AG20443 (cell line): Measurements from ENCODE around the gene LENG9.

ENCODE experiments used
- DNase-seq: peaks from one replicate; pipeline ENCODE4 v3.0.0; 2012; ENCODE audit warnings: low spot score, mixed read lengths

LENG9 gene

GRCh38 chr19:54439174-54439851 is 24.3 kb downstream of the LENG9 start:
- DNase-seq = peak; percentile 48

- no peak for DNase-seq
Measured at GRCh38 chr19:54436628-54437252, 26.8 kb downstream of the LENG9 start.

GRCh38 chr19:54436031-54436523 is 27.5 kb downstream of the LENG9 start:
- no peak for DNase-seq

GRCh38 chr19:54435551-54436016 is 28.0 kb downstream of the LENG9 start:
- DNase-seq = no peak

GRCh38 chr19:54434873-54435214 is 28.7 kb downstream of the LENG9 start:
- DNase-seq = no peak

- no peak for DNase-seq
Measured at GRCh38 chr19:54434112-54434872, 29.3 kb downstream of the LENG9 start.

GRCh38 chr19:54433697-54434096 is 29.9 kb downstream of the LENG9 start:
- DNase-seq = no peak

GRCh38 chr19:54432144-54432738 is 31.3 kb downstream of the LENG9 start:
- no peak for DNase-seq

- DNase-seq = no peak
Measured at GRCh38 chr19:54431255-54431838, 32.2 kb downstream of the LENG9 start.

- DNase-seq = peak; percentile 83
Measured at GRCh38 chr19:54430306-54431254, 33.0 kb downstream of the LENG9 start.

- no peak for DNase-seq
Measured at GRCh38 chr19:54429545-54430227, 33.9 kb downstream of the LENG9 start.

- DNase-seq = no peak
Measured at GRCh38 chr19:54429176-54429495, 34.4 kb downstream of the LENG9 start.

GRCh38 chr19:54428323-54429175 is 35.0 kb downstream of the LENG9 start:
- peak; percentile 7 for DNase-seq

GRCh38 chr19:54427586-54427985 is 36.0 kb downstream of the LENG9 start:
- DNase-seq = no peak

- peak; percentile 8 for DNase-seq
Measured at GRCh38 chr19:54426291-54426931, 37.2 kb downstream of the LENG9 start.

GRCh38 chr19:54425382-54425723 is 38.2 kb downstream of the LENG9 start:
- DNase-seq = no peak

GRCh38 chr19:54424660-54425381 is 38.8 kb downstream of the LENG9 start:
- DNase-seq = no peak

- no peak for DNase-seq
Measured at GRCh38 chr19:54424201-54424600, 39.4 kb downstream of the LENG9 start.

GRCh38 chr19:54422136-54422535 is 41.4 kb downstream of the LENG9 start:
- peak; percentile 7 for DNase-seq
